Sigmoid colon (tissue), 4 donors: ENCODE data around the gene ZNF547.

Experiments used
- EP300 ChIP-seq, 4 donors: sonication (generic); formaldehyde crosslinking; IDR thresholded peaks; one replicate each; pipeline ENCODE4 v1.6.1; 2017; ENCODE audit warnings: antibody characterized with exemption in 4 of 4
- TF ChIP-seq, protein P1 (sequence below), 4 experiments: fragments of 450-650 bp in 3 of 4; fragments of 200-600 bp in 1 of 4; IDR thresholded peaks; one replicate each; pipeline ENCODE4 v1.5.1; 2016 to 2019; ENCODE audit warnings: antibody characterized with exemption in 4 of 4, mild to moderate bottlenecking in 3 of 4, moderate library complexity in 2 of 4

- TF ChIP-seq, protein P1, sequence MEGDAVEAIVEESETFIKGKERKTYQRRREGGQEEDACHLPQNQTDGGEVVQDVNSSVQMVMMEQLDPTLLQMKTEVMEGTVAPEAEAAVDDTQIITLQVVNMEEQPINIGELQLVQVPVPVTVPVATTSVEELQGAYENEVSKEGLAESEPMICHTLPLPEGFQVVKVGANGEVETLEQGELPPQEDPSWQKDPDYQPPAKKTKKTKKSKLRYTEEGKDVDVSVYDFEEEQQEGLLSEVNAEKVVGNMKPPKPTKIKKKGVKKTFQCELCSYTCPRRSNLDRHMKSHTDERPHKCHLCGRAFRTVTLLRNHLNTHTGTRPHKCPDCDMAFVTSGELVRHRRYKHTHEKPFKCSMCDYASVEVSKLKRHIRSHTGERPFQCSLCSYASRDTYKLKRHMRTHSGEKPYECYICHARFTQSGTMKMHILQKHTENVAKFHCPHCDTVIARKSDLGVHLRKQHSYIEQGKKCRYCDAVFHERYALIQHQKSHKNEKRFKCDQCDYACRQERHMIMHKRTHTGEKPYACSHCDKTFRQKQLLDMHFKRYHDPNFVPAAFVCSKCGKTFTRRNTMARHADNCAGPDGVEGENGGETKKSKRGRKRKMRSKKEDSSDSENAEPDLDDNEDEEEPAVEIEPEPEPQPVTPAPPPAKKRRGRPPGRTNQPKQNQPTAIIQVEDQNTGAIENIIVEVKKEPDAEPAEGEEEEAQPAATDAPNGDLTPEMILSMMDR (IDR thresholded peaks at IDR 0.05), result no peak
- TF ChIP-seq EP300 (IDR thresholded peaks at IDR 0.05), result no peak
These were observed 29.2 kb upstream of the ZNF547 start for GRCh38 chr19:57334191-57334590.
